Measurements from ENCODE around the gene FAM229A.

The FAM229A gene

GRCh38 chr1:32388641-32389040 is 26.4 kb upstream of the FAM229A start:
- Histone ChIP-seq H4K8ac (ENCODE audit: low read length) (no peak overlapping the region), H4K91ac (ENCODE audit: low read length) (no peak overlapping the region), H2BK12ac (ENCODE audit: low read length in 2 of 2) (no peak overlapping the region), H2BK5ac (ENCODE audit: low read depth, low read length, poor library complexity, severe bottlenecking) (no peak overlapping the region), H3K9ac (ENCODE audit: low read length) (no peak overlapping the region), H3K27me3 (ENCODE audit: control insufficient read depth in 1 of 2, insufficient read depth in 1 of 2, low read length in 2 of 2) (no peaks in the 10 kb centered on the region), H3K4me1 (ENCODE audit: control insufficient read depth, insufficient read depth, low read depth, low read length) (peaks cover 6% of the 10 kb centered on the region), H3K23ac (ENCODE audit: low read length in 2 of 2) (no peak overlapping the region), H2BK120ac (ENCODE audit: low read depth, low read length) (no peak overlapping the region), H3K4me3 (ENCODE audit: insufficient read depth in 1 of 2, low read depth in 1 of 2, low read length in 2 of 2) (no peak overlapping the region), H3K18ac (ENCODE audit: low read depth in 1 of 2, low read length in 2 of 2) (no peak overlapping the region), H3K4me2 (ENCODE audit: low read length, poor library complexity, severe bottlenecking) (no peak overlapping the region), H3K36me3 (ENCODE audit: control insufficient read depth in 1 of 2, insufficient read depth in 2 of 2, low read depth in 1 of 2, low read length in 2 of 2) (peaks cover 45 to 80% of the 10 kb centered on the region in 2 experiments), H3K14ac (ENCODE audit: low read length in 2 of 2) (no peak overlapping the region), H2BK15ac (ENCODE audit: low read depth, poor library complexity, severe bottlenecking) (no peak overlapping the region), H3K79me1 (replicated peaks; ENCODE audit: low read length, poor library complexity, severe bottlenecking) (peaks cover 43% of the 10 kb centered on the region), H3K27ac (ENCODE audit: low read length, poor library complexity, severe bottlenecking) (no peak overlapping the region), H3K9me3 (ENCODE audit: control insufficient read depth, low read length) (no peaks in the 10 kb centered on the region), H2AFZ (ENCODE audit: low read depth, low read length) (no peak overlapping the region), H2AK5ac (ENCODE audit: low read length, severe bottlenecking) (no peak overlapping the region), H3K4ac (ENCODE audit: low read depth in 1 of 2, low read length in 2 of 2) (no peak overlapping the region)
- 85% methylated on average over 3 of the region's 6 CpGs for WGBS
- DNase-seq = no peak

GRCh38 chr1:32386676-32387392 is 24.5 kb upstream of the FAM229A start:
- Histone ChIP-seq H3K4me3 (ENCODE audit: insufficient read depth in 1 of 2, low read depth in 1 of 2, low read length in 2 of 2) (no peak overlapping the region), H3K9me3 (ENCODE audit: control insufficient read depth, low read length) (no peaks in the 10 kb centered on the region), H3K23ac (ENCODE audit: low read length in 2 of 2) (no peak overlapping the region), H4K91ac (ENCODE audit: low read length) (no peak overlapping the region), H3K27me3 (ENCODE audit: control insufficient read depth in 1 of 2, insufficient read depth in 1 of 2, low read length in 2 of 2) (no peaks in the 10 kb centered on the region), H2BK120ac (ENCODE audit: low read depth, low read length) (no peak overlapping the region), H3K14ac (ENCODE audit: low read length in 2 of 2) (no peak overlapping the region), H2BK12ac (ENCODE audit: low read length in 2 of 2) (no peak overlapping the region), H4K8ac (ENCODE audit: low read length) (no peak overlapping the region), H3K18ac (ENCODE audit: low read depth in 1 of 2, low read length in 2 of 2) (no peak overlapping the region), H3K4me1 (ENCODE audit: control insufficient read depth, insufficient read depth, low read depth, low read length) (no peaks in the 10 kb centered on the region), H3K36me3 (ENCODE audit: control insufficient read depth in 1 of 2, insufficient read depth in 2 of 2, low read depth in 1 of 2, low read length in 2 of 2) (peaks cover 54 to 93% of the 10 kb centered on the region in 2 experiments), H3K9ac (ENCODE audit: low read length) (no peak overlapping the region), H3K4ac (ENCODE audit: low read depth in 1 of 2, low read length in 2 of 2) (no peak overlapping the region), H2BK5ac (ENCODE audit: low read depth, low read length, poor library complexity, severe bottlenecking) (no peak overlapping the region), H3K79me1 (replicated peaks; ENCODE audit: low read length, poor library complexity, severe bottlenecking) (peaks cover 41% of the 10 kb centered on the region), H2BK15ac (ENCODE audit: low read depth, poor library complexity, severe bottlenecking) (no peak overlapping the region), H3K27ac (ENCODE audit: low read length, poor library complexity, severe bottlenecking) (no peak overlapping the region), H2AFZ (ENCODE audit: low read depth, low read length) (no peak overlapping the region), H3K4me2 (ENCODE audit: low read length, poor library complexity, severe bottlenecking) (no peak overlapping the region), H2AK5ac (ENCODE audit: low read length, severe bottlenecking) (no peak overlapping the region)
- no peak for DNase-seq
- WGBS = 96% methylated on average over 12 of the region's 13 CpGs

- H3K4me3 ChIP-seq (ENCODE audit: insufficient read depth in 1 of 2, low read depth in 1 of 2, low read length in 2 of 2) = no peak overlapping the region
- no peak overlapping the region for H3K9ac ChIP-seq (ENCODE audit: low read length)
- H4K91ac ChIP-seq (ENCODE audit: low read length) = no peak overlapping the region
- 98% methylated on average over 9 of the region's 9 CpGs for WGBS
- H2BK15ac ChIP-seq (ENCODE audit: low read depth, poor library complexity, severe bottlenecking) = no peak overlapping the region
- H3K23ac ChIP-seq (ENCODE audit: low read length in 2 of 2) = no peak overlapping the region
- no peaks in the 10 kb centered on the region for H3K4me1 ChIP-seq (ENCODE audit: control insufficient read depth, insufficient read depth, low read depth, low read length)
- H2AK5ac ChIP-seq (ENCODE audit: low read length, severe bottlenecking) = no peak overlapping the region
- H2BK120ac ChIP-seq (ENCODE audit: low read depth, low read length) = no peak overlapping the region
- no peak overlapping the region for H3K27ac ChIP-seq (ENCODE audit: low read length, poor library complexity, severe bottlenecking)
- no peak overlapping the region for H3K4ac ChIP-seq (ENCODE audit: low read depth in 1 of 2, low read length in 2 of 2)
- peaks cover 14% of the 10 kb centered on the region for H3K79me1 ChIP-seq (replicated peaks; ENCODE audit: low read length, poor library complexity, severe bottlenecking)
- DNase-seq = no peak
- no peaks in the 10 kb centered on the region for H3K9me3 ChIP-seq (ENCODE audit: control insufficient read depth, low read length)
- no peaks in the 10 kb centered on the region for H3K27me3 ChIP-seq (ENCODE audit: control insufficient read depth in 1 of 2, insufficient read depth in 1 of 2, low read length in 2 of 2)
- H3K18ac ChIP-seq (ENCODE audit: low read depth in 1 of 2, low read length in 2 of 2) = no peak overlapping the region
- no peak overlapping the region for H2BK12ac ChIP-seq (ENCODE audit: low read length in 2 of 2)
- H3K36me3 ChIP-seq (ENCODE audit: control insufficient read depth in 1 of 2, insufficient read depth in 2 of 2, low read depth in 1 of 2, low read length in 2 of 2) = peaks cover 71 to 100% of the 10 kb centered on the region in 2 experiments
- no peak overlapping the region for H3K4me2 ChIP-seq (ENCODE audit: low read length, poor library complexity, severe bottlenecking)
- no peak overlapping the region for H2BK5ac ChIP-seq (ENCODE audit: low read depth, low read length, poor library complexity, severe bottlenecking)
- H4K8ac ChIP-seq (ENCODE audit: low read length) = no peak overlapping the region
- H2AFZ ChIP-seq (ENCODE audit: low read depth, low read length) = no peak overlapping the region
- no peak overlapping the region for H3K14ac ChIP-seq (ENCODE audit: low read length in 2 of 2)
Measured at GRCh38 chr1:32380057-32380456, 17.8 kb upstream of the FAM229A start.

GRCh38 chr1:32377541-32378220 is 15.4 kb upstream of the FAM229A start:
- H3K18ac ChIP-seq (ENCODE audit: low read depth in 1 of 2, low read length in 2 of 2) = no peak overlapping the region

More at GRCh38 chr1:32377541-32378220, 15.4 kb upstream of the FAM229A start:
- Histone ChIP-seq H3K4me1 (ENCODE audit: control insufficient read depth, insufficient read depth, low read depth, low read length) (no peaks in the 10 kb centered on the region), H3K14ac (ENCODE audit: low read length in 2 of 2) (no peak overlapping the region), H4K91ac (ENCODE audit: low read length) (no peak overlapping the region), H3K27me3 (ENCODE audit: control insufficient read depth in 1 of 2, insufficient read depth in 1 of 2, low read length in 2 of 2) (no peaks in the 10 kb centered on the region), H3K79me1 (replicated peaks; ENCODE audit: low read length, poor library complexity, severe bottlenecking) (peaks cover 15% of the 10 kb centered on the region), H3K27ac (ENCODE audit: low read length, poor library complexity, severe bottlenecking) (no peak overlapping the region), H3K9ac (ENCODE audit: low read length) (no peak overlapping the region), H2BK5ac (ENCODE audit: low read depth, low read length, poor library complexity, severe bottlenecking) (no peak overlapping the region), H3K4me2 (ENCODE audit: low read length, poor library complexity, severe bottlenecking) (no peak overlapping the region), H3K4me3 (ENCODE audit: insufficient read depth in 1 of 2, low read depth in 1 of 2, low read length in 2 of 2) (no peak overlapping the region), H2BK15ac (ENCODE audit: low read depth, poor library complexity, severe bottlenecking) (no peak overlapping the region), H2AFZ (ENCODE audit: low read depth, low read length) (no peak overlapping the region), H3K23ac (ENCODE audit: low read length in 2 of 2) (no peak overlapping the region), H3K4ac (ENCODE audit: low read depth in 1 of 2, low read length in 2 of 2) (no peak overlapping the region), H4K8ac (ENCODE audit: low read length) (no peak overlapping the region), H3K9me3 (ENCODE audit: control insufficient read depth, low read length) (no peaks in the 10 kb centered on the region), H2AK5ac (ENCODE audit: low read length, severe bottlenecking) (no peak overlapping the region), H3K36me3 (ENCODE audit: control insufficient read depth in 1 of 2, insufficient read depth in 2 of 2, low read depth in 1 of 2, low read length in 2 of 2) (peaks cover 81 to 98% of the 10 kb centered on the region in 2 experiments), H2BK12ac (ENCODE audit: low read length in 2 of 2) (no peak overlapping the region), H2BK120ac (ENCODE audit: low read depth, low read length) (no peak overlapping the region)
- DNase-seq = no peak
- WGBS = 97% methylated on average over 12 of the region's 12 CpGs
